ENCODE results near the gene CDK18. TPM values are rescaled to one million over a fixed set of nuclear protein-coding genes. Genes with fewer than 3 reads are reported as not detected.

The CDK18 gene
- total RNA-seq, 2 experiments from 2014 or later = 8.4 to 10.4 TPM

DNA sequence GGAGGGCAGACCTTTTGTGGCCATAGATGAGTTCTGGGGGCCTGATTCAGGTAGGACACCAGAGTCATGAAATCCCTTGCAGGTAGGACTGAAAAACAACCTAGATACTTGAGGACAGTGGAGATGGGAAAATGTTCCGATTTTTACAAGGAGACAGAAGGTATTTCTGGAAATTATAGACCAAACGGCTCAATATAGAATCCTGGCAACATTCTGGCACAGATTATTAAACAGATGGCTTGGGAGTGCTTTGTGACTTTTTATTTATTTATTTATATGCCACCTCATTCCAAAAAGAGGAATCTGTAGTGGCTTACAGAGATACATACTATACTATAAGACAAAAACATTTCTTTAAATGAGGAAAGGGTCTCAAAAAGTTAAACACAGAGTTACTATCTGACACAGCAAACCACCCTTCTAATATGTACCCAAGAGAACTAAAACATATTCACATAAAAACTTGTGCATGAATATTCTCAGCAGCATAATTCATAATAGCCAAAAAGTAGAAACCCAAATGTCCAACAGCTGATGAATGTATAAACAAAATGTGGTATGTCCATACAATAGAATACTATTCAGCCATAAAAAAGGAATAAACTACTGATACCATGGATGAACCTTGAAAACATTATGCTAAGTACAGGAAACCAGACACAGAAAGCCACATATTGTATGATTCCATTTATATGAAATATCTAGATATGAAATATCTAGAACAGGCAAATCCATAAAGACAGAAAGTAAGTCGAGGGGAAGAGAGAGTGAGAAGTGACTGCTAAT, 49.8 kb downstream of the CDK18 start:
- ChIA-PET CTCF (interaction anchor here (1.3 to 4.0 kb wide), 2 partner anchors 66 to 104 kb away, joined by 4 to 16 read pairs; no protein-coding TSS in a partner anchor), POLR2A (no interaction called here)
- ATAC-seq (no peak), DNase-seq (no peak)
- Mint-ChIP-seq H3K4me3 (no peak overlapping the region), H3K9me3 (peaks cover 12% of the 10 kb centered on the region), H3K27ac (no peak overlapping the region), H3K27me3 (peaks cover 41% of the 10 kb centered on the region), H3K36me3 (ENCODE audit: low read depth) (peaks cover 1% of the 10 kb centered on the region), H3K4me1 (ENCODE audit: low read depth) (no peaks in the 10 kb centered on the region)
- TF ChIP-seq, protein P1, sequence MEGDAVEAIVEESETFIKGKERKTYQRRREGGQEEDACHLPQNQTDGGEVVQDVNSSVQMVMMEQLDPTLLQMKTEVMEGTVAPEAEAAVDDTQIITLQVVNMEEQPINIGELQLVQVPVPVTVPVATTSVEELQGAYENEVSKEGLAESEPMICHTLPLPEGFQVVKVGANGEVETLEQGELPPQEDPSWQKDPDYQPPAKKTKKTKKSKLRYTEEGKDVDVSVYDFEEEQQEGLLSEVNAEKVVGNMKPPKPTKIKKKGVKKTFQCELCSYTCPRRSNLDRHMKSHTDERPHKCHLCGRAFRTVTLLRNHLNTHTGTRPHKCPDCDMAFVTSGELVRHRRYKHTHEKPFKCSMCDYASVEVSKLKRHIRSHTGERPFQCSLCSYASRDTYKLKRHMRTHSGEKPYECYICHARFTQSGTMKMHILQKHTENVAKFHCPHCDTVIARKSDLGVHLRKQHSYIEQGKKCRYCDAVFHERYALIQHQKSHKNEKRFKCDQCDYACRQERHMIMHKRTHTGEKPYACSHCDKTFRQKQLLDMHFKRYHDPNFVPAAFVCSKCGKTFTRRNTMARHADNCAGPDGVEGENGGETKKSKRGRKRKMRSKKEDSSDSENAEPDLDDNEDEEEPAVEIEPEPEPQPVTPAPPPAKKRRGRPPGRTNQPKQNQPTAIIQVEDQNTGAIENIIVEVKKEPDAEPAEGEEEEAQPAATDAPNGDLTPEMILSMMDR (IDR thresholded peaks at IDR 0.05) = no peak
- intact Hi-C loops (cut with micrococcal nuclease) = no loop called here

DNA sequence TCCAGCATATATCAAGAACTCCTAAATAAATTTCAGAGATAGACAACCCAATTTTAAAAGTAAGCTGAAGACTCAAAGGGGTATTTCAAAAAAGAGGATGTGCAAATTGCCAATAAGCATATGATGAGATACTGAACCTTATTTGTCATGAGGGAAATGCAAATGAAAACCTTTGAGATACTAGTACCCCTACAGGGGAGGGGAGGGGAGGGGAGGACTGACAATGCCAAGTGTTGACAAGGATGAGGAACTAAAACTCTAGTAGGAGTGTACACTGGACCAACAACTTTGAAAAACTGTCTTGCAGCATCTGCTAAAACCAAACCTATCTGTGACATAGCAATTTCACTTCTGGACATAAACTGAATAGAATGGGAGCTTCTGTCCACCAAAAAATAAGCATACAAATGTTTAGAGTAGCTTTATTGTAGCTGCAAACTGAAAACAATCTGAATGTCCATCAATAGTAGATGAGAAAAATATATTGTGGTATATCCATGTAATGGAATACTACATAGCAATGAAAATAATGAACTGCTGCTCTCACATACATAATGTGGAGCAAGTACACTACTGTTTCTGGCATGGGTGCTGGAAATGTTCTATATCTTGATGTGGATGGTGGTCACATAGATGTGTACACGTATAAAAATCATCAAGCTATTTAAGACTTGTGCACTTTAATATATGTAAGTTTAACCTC, 57.2 kb downstream of the CDK18 start:
- Mint-ChIP-seq H3K27me3 (peaks cover 35% of the 10 kb centered on the region), H3K27ac (no peak overlapping the region), H3K36me3 (ENCODE audit: low read depth) (no peaks in the 10 kb centered on the region), H3K4me1 (ENCODE audit: low read depth) (no peaks in the 10 kb centered on the region), H3K4me3 (no peak overlapping the region), H3K9me3 (peaks cover 5% of the 10 kb centered on the region)
- DNase-seq (no peak), ATAC-seq (no peak)
- TF ChIP-seq, protein P1 (IDR thresholded peaks at IDR 0.05) = no peak
- ChIA-PET POLR2A (no interaction called here), CTCF (interaction anchor here (0.7 to 2.5 kb wide), 6 partner anchors 10 to 130 kb away, joined by 3 to 12 read pairs (median 4); no protein-coding TSS in a partner anchor)
- intact Hi-C loops (cut with micrococcal nuclease) = no loop called here

DNA sequence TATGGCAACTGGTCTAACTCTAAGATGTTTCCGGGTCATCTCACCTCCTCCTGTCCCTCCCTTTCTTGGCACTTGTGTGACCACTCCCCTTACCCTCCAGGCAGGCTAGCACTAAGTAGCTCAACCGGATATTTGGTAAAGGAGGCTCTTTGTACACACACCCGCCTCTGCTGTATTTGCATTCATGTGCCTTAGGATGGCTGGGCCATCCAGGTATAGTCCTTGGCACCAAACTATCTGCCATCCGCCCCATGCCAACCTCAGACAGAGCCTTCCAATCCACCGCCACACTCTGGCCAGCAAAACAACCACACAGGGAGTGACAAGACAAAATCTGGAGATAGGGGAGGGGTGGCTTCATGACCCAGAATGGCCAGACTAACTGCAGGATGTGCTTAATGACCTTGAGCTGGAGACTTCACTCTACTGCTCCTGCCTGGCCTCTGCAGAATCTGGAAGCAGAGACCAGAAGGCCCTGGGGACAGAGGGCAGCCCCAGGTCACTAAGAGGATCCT, 59.5 kb downstream of the CDK18 start:
- peaks cover 40% of the 10 kb centered on the region for H3K27me3 Mint-ChIP-seq
- POLR2A ChIA-PET = no interaction called here

DNA sequence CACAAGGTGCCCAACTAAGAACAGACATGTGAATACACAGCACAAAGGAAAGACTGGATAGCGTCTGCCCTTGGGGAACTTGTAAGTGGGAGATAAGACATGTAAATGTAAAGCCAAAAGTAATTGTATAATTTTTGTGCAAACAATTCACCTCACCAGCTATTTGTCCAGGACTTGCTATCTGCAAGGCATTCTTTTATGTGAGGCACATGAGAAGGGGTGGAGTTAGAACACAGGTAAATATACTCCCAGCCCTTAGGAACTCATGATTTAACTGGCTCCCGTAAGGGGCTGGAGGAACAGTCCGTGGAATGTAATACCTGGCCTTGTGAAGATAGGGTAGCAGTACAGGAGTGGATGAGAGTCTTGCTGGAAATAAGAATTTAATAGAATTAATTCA, 61.3 kb downstream of the CDK18 start:
- TF ChIP-seq, protein P1 (IDR thresholded peaks at IDR 0.05) = no peak
- ATAC-seq (no peak), DNase-seq (no peak)
- H3K36me3 Mint-ChIP-seq (ENCODE audit: low read depth) = no peaks in the 10 kb centered on the region
- peaks cover 40% of the 10 kb centered on the region for H3K27me3 Mint-ChIP-seq
- ChIA-PET POLR2A (no interaction called here), CTCF (interaction anchor here (1.0 kb wide), 1 partner anchor 136 kb away, joined by 3 read pairs; no protein-coding TSS in a partner anchor)
- H3K4me3 Mint-ChIP-seq = no peak overlapping the region
- peaks cover 2% of the 10 kb centered on the region for H3K4me1 Mint-ChIP-seq (ENCODE audit: low read depth)
- intact Hi-C loops (cut with micrococcal nuclease) = loop anchor here (5.0 kb wide), 1 partner anchor 38 kb away; no protein-coding TSS in a partner anchor
- H3K27ac Mint-ChIP-seq = no peak overlapping the region
- H3K9me3 Mint-ChIP-seq = peaks cover 2% of the 10 kb centered on the region

More for the DNA sequence above, 59.5 kb downstream of the CDK18 start:
- peaks cover 2% of the 10 kb centered on the region for H3K4me1 Mint-ChIP-seq (ENCODE audit: low read depth)
- TF ChIP-seq, protein P1 (IDR thresholded peaks at IDR 0.05) = no peak
- no peak overlapping the region for H3K4me3 Mint-ChIP-seq
- ATAC-seq = no peak
- no peak overlapping the region for H3K27ac Mint-ChIP-seq
- no peak for DNase-seq
- CTCF ChIA-PET = interaction anchor here (1.4 to 1.5 kb wide), 2 partner anchors 68 to 94 kb away, joined by 4 to 7 read pairs; partner anchors contain the start of gene ELK4
- H3K36me3 Mint-ChIP-seq (ENCODE audit: low read depth) = no peaks in the 10 kb centered on the region
- intact Hi-C loops (cut with micrococcal nuclease) = no loop called here
- peaks cover 5% of the 10 kb centered on the region for H3K9me3 Mint-ChIP-seq
